Measurements from ENCODE around the gene OPN3. TPM values are rescaled to one million over a fixed set of nuclear protein-coding genes. Genes with fewer than 3 reads are reported as not detected.

The OPN3 gene
- total RNA-seq (2022), result 6.9 and 7.8 TPM in 2 replicates
- percentile 66 among the genes with signal in this experiment for Bru-seq, nascent RNA
- percentile 63 among the genes with signal in this experiment for BruChase-seq, experiment 1, labeled RNA remaining after a 2-hour chase
- BruChase-seq, experiment 2, labeled RNA remaining after a 6-hour chase, result percentile 68 among the genes with signal in this experiment
- long read RNA-seq, transcript OPN3-201 (4 exons, 2,620 nt), result major isoform, 13 of 30 reads
- long read RNA-seq, transcript OPN3-206 (3 exons, 1,816 nt), result minor isoform, 12 of 30 reads
- long read RNA-seq, partial matches to known transcripts, result 0 of 30 reads
- long read RNA-seq, other reads (novel, unspliced or antisense), result 5 of 30 reads

- no TSS peak for BruUV-seq (replicated peaks)
- Mint-ChIP-seq H3K4me1 (ENCODE audit: low read depth, unreplicated experiment) (peaks cover 46% of the 10 kb centered on the region), H3K27ac (ENCODE audit: unreplicated experiment) (peak within 1 kb of the TSS; percentile 89)
These were observed at the start of gene OPN3, which contains the start of gene CHML for GRCh38 chr1:241640149-241640866. Gene OPN3 (minus strand): TSS chr1:241640369. CDS start chr1:241640254, 115 bp downstream. Gene CHML (minus strand): TSS chr1:241640369. CDS start chr1:241635766, 4,603 bp downstream.

GRCh38 chr1:241688940-241689368, 48.8 kb upstream of the OPN3 start:
- no peak for TF ChIP-seq CTCF (IDR thresholded peaks at IDR 0.05; ENCODE audit: insufficient read depth in 1 of 2, low read depth in 1 of 2, low read length in 1 of 2, severe bottlenecking in 1 of 2, unreplicated experiment in 1 of 2)
- CTCF ChIA-PET, result no interaction called here
- Histone ChIP-seq H3K4me1 (no peaks in the 10 kb centered on the region), H3K4me3 (ENCODE audit: low read depth, low read length) (no peak overlapping the region), H3K27me3 (replicated peaks; ENCODE audit: control insufficient read depth, insufficient read depth, low read length) (no peaks in the 10 kb centered on the region), H3K36me3 (ENCODE audit: control insufficient read depth, insufficient read depth, low read length) (no peaks in the 10 kb centered on the region), H3K9me3 (0 out of 2 replicates have a peak, but pooled peaks cover 3% of the 10 kb centered on the region)
- H3K36me3 Mint-ChIP-seq (ENCODE audit: insufficient read depth, unreplicated experiment), result no peaks in the 10 kb centered on the region
- BruUV-seq (replicated peaks), result no TSS peak
- no peak for DNase-seq
- H3K4me3 Mint-ChIP-seq (ENCODE audit: unreplicated experiment), result no peak overlapping the region
- H3K9me3 Mint-ChIP-seq (ENCODE audit: unreplicated experiment), result peaks cover 10% of the 10 kb centered on the region
- POLR2A ChIA-PET, result no interaction called here
- H3K27ac Mint-ChIP-seq (ENCODE audit: unreplicated experiment), result no peak overlapping the region
- intact Hi-C loops (cut with micrococcal nuclease; ENCODE audit: unreplicated experiment), result no loop called here
- H3K4me1 Mint-ChIP-seq (ENCODE audit: low read depth, unreplicated experiment), result peaks cover 9% of the 10 kb centered on the region
- no peaks in the 10 kb centered on the region for H3K27me3 Mint-ChIP-seq (ENCODE audit: insufficient read depth, unreplicated experiment)

More at GRCh38 chr1:241640149-241640866, at the start of gene OPN3, which contains the start of gene CHML:
- TF ChIP-seq CTCF (IDR thresholded peaks at IDR 0.05; ENCODE audit: insufficient read depth in 1 of 2, low read depth in 1 of 2, low read length in 1 of 2, severe bottlenecking in 1 of 2, unreplicated experiment in 1 of 2), result no peak
- no peaks in the 10 kb centered on the region for H3K27me3 ChIP-seq (replicated peaks; ENCODE audit: control insufficient read depth, insufficient read depth, low read length)
- no peaks in the 10 kb centered on the region for H3K36me3 ChIP-seq (ENCODE audit: control insufficient read depth, insufficient read depth, low read length)
- H3K4me3 Mint-ChIP-seq (ENCODE audit: unreplicated experiment), result peak within 1 kb of the TSS; percentile 83
- H3K4me1 ChIP-seq, result peaks cover 55% of the 10 kb centered on the region
- peak within 1 kb of the TSS; percentile 97 for H3K4me3 ChIP-seq (ENCODE audit: low read depth, low read length)
- intact Hi-C loops (cut with micrococcal nuclease; ENCODE audit: unreplicated experiment), result loop anchor here (2.0 to 10.0 kb wide), 4 partner anchors 30 to 546 kb away; partner anchors contain the start of gene EXO1
- H3K9me3 Mint-ChIP-seq (ENCODE audit: unreplicated experiment), result peaks cover 17% of the 10 kb centered on the region
- POLR2A ChIA-PET, result interaction anchor here (0.6 to 0.8 kb wide), 4 partner anchors 32 to 823 kb away, joined by 3 to 10 read pairs (median 4); no protein-coding TSS in a partner anchor
- CTCF ChIA-PET, result interaction anchor here (0.5 kb wide), 1 partner anchor 936 kb away, joined by 5 read pairs; no protein-coding TSS in a partner anchor
- peaks cover 24% of the 10 kb centered on the region for H3K36me3 Mint-ChIP-seq (ENCODE audit: insufficient read depth, unreplicated experiment)
- peaks cover 21% of the 10 kb centered on the region for H3K9me3 ChIP-seq
- peak; percentile 92 to 96 for DNase-seq
- H3K27me3 Mint-ChIP-seq (ENCODE audit: insufficient read depth, unreplicated experiment), result no peaks in the 10 kb centered on the region

- H3K4me3 ChIP-seq (ENCODE audit: low read depth, low read length), result no peak overlapping the region
- Mint-ChIP-seq H3K36me3 (ENCODE audit: insufficient read depth, unreplicated experiment) (no peaks in the 10 kb centered on the region), H3K9me3 (ENCODE audit: unreplicated experiment) (peaks cover 12% of the 10 kb centered on the region), H3K4me3 (ENCODE audit: unreplicated experiment) (no peak overlapping the region), H3K4me1 (ENCODE audit: low read depth, unreplicated experiment) (no peaks in the 10 kb centered on the region), H3K27me3 (ENCODE audit: insufficient read depth, unreplicated experiment) (peaks cover 5% of the 10 kb centered on the region), H3K27ac (ENCODE audit: unreplicated experiment) (no peak overlapping the region)
- no peak for TF ChIP-seq CTCF (IDR thresholded peaks at IDR 0.05; ENCODE audit: insufficient read depth in 1 of 2, low read depth in 1 of 2, low read length in 1 of 2, severe bottlenecking in 1 of 2, unreplicated experiment in 1 of 2)
- BruUV-seq (replicated peaks), result no TSS peak
- no peak for DNase-seq
- no peaks in the 10 kb centered on the region for H3K36me3 ChIP-seq (ENCODE audit: control insufficient read depth, insufficient read depth, low read length)
- ChIA-PET POLR2A (no interaction called here), CTCF (no interaction called here)
- H3K27me3 ChIP-seq (replicated peaks; ENCODE audit: control insufficient read depth, insufficient read depth, low read length), result no peaks in the 10 kb centered on the region
- intact Hi-C loops (cut with micrococcal nuclease; ENCODE audit: unreplicated experiment), result loop anchor here (1.0 kb wide), 1 partner anchor 74 kb away; no protein-coding TSS in a partner anchor
- no peaks in the 10 kb centered on the region for H3K4me1 ChIP-seq
- no peaks in the 10 kb centered on the region for H3K9me3 ChIP-seq
These were observed 43.9 kb upstream of the OPN3 start for GRCh38 chr1:241684108-241684507.
